Thoracic aorta (tissue), 2 donors: ENCODE results near the gene COL20A1. TPM values are rescaled to one million over a fixed set of nuclear protein-coding genes. Genes with fewer than 3 reads are reported as not detected.

Experiments used
- ATAC-seq: fragments of 150-250 bp; one replicate; pipeline ENCODE4 v1.8.0; 2017; ENCODE audit warnings: low read depth; ENCODE audit not compliant: insufficient number of reproducible peaks, low FRiP score
- DNase-seq: peaks from one replicate; pipeline ENCODE4 v3.0.0-alpha.2; 2020; ENCODE audit warnings: low spot score
- H3K27ac ChIP-seq, 2 donors: fragments of 200-600 bp; sonication (generic); 1 replicate in 1 of 2; 2 replicates in 1 of 2; pipeline ENCODE4 v1.5.1; 2016; ENCODE audit warnings: mild to moderate bottlenecking in 2 of 2, moderate library complexity in 2 of 2
- H3K27me3 ChIP-seq: fragments of 200-600 bp; sonication (generic); replicated peaks from 2 replicates; pipeline ENCODE4 v1.6.0; 2016; ENCODE audit warnings: mild to moderate bottlenecking; ENCODE audit not compliant: insufficient read depth
- H3K36me3 ChIP-seq: fragments of 200-600 bp; sonication (generic); one replicate; pipeline ENCODE4 v1.5.1; 2016
- H3K4me1 ChIP-seq, 2 donors: fragments of 200-600 bp; sonication (generic); 1 replicate in 1 of 2; 2 replicates in 1 of 2; pipeline versions ENCODE4 v1.5.1 to v1.6.0; 2016; ENCODE audit warnings: low read depth in 2 of 2, mild to moderate bottlenecking in 1 of 2; ENCODE audit not compliant: control insufficient read depth in 1 of 2
- H3K4me3 ChIP-seq: fragments of 200-600 bp; sonication (generic); 2 replicates; pipeline ENCODE4 v1.5.1; 2016; ENCODE audit warnings: mild to moderate bottlenecking
- H3K9me3 ChIP-seq: fragments of 200-600 bp; sonication (generic); 2 replicates; pipeline ENCODE4 v1.5.1; 2016
- CTCF ChIP-seq: fragments of 200-600 bp; sonication (generic); IDR thresholded peaks from one replicate; pipeline ENCODE4 v1.5.1; 2019; ENCODE audit warnings: antibody characterized with exemption
- total RNA-seq, 2 donors: library from RNA; depleted of rRNA; stranded (reverse); fragments of >200 nt; gene quantifications; one replicate each; pipeline versions ENCODE4 v1.1.0 to v1.2.3, GENCODE V29; 2016

The COL20A1 gene
- total RNA-seq, 2 donors from 2014 or later = not detected

- TF ChIP-seq CTCF = peak; percentile 55
- no peak overlapping the region for H3K27ac ChIP-seq
- peaks cover 7% of the 10 kb centered on the region for H3K9me3 ChIP-seq
- no peak for DNase-seq
- H3K27me3 ChIP-seq = no peaks in the 10 kb centered on the region
- H3K36me3 ChIP-seq = no peaks in the 10 kb centered on the region
- H3K4me3 ChIP-seq = no peak overlapping the region
- ATAC-seq = no peak
- H3K4me1 ChIP-seq = no peaks in the 10 kb centered on the region
Measured at GRCh38 chr20:63381781-63382431, 88.9 kb downstream of the COL20A1 start.

GRCh38 chr20:63382551-63383300, 89.7 kb downstream of the COL20A1 start:
- Histone ChIP-seq H3K4me3 (no peak overlapping the region), H3K27me3 (no peaks in the 10 kb centered on the region), H3K4me1 (no peaks in the 10 kb centered on the region), H3K27ac (no peak overlapping the region), H3K36me3 (no peaks in the 10 kb centered on the region), H3K9me3 (peaks cover 7% of the 10 kb centered on the region)
- no peak for ATAC-seq
- DNase-seq = no peak
- TF ChIP-seq CTCF = no peak

- no peaks in the 10 kb centered on the region for H3K27me3 ChIP-seq
- no peak for TF ChIP-seq CTCF
Measured at GRCh38 chr20:63383556-63383955, 90.6 kb downstream of the COL20A1 start.

GRCh38 chr20:63384336-63384735, 91.3 kb downstream of the COL20A1 start:
- no peak for DNase-seq
- H3K36me3 ChIP-seq = no peaks in the 10 kb centered on the region
- peaks cover 7% of the 10 kb centered on the region for H3K9me3 ChIP-seq
- TF ChIP-seq CTCF = no peak
- no peaks in the 10 kb centered on the region for H3K27me3 ChIP-seq
- no peak overlapping the region for H3K4me3 ChIP-seq
- no peak overlapping the region for H3K27ac ChIP-seq
- ATAC-seq = no peak
- no peaks in the 10 kb centered on the region for H3K4me1 ChIP-seq

More at GRCh38 chr20:63383556-63383955, 90.6 kb downstream of the COL20A1 start:
- Histone ChIP-seq H3K36me3 (no peaks in the 10 kb centered on the region), H3K4me1 (no peaks in the 10 kb centered on the region), H3K4me3 (no peak overlapping the region), H3K9me3 (peaks cover 7% of the 10 kb centered on the region), H3K27ac (no peak overlapping the region)
- DNase-seq (no peak), ATAC-seq (no peak)

Other genes starting within 250 kb of the COL20A1 start
- gene YTHDF1, start 77.1 kb upstream of the COL20A1 start, total RNA-seq = 10 to 100 TPM; 21.8 to 31.8 TPM
- not detected for gene BIRC7, start 57.3 kb upstream of the COL20A1 start, total RNA-seq
- not detected for gene NKAIN4, start 38.7 kb upstream of the COL20A1 start, total RNA-seq
- gene ARFGAP1, start 20.4 kb upstream of the COL20A1 start, total RNA-seq = 100 to 1,000 TPM; 110 to 119 TPM
- not detected for gene CHRNA4, start 68.2 kb downstream of the COL20A1 start, total RNA-seq
- gene KCNQ2, start 179.5 kb downstream of the COL20A1 start, total RNA-seq = not detected
- gene EEF1A2, start 205.9 kb downstream of the COL20A1 start, total RNA-seq = 1 to 10 TPM in 1 of 2 donors, not detected in 1; 2.4 TPM
- 100 to 1,000 TPM; 105 to 197 TPM for gene PPDPF, start 227.6 kb downstream of the COL20A1 start, total RNA-seq
- under 1 TPM in 1 of 2 donors, not detected in 1; 0.56 TPM for gene PTK6, start 244.2 kb downstream of the COL20A1 start, total RNA-seq